IPS-NIHi11 (cell line): ENCODE results near the gene SMARCB1.

Experiments used
- DNase-seq: peaks from one replicate; pipeline ENCODE4 v3.0.0; 2012; ENCODE audit warnings: mixed read lengths, low spot score

Gene SMARCB1

DNA sequence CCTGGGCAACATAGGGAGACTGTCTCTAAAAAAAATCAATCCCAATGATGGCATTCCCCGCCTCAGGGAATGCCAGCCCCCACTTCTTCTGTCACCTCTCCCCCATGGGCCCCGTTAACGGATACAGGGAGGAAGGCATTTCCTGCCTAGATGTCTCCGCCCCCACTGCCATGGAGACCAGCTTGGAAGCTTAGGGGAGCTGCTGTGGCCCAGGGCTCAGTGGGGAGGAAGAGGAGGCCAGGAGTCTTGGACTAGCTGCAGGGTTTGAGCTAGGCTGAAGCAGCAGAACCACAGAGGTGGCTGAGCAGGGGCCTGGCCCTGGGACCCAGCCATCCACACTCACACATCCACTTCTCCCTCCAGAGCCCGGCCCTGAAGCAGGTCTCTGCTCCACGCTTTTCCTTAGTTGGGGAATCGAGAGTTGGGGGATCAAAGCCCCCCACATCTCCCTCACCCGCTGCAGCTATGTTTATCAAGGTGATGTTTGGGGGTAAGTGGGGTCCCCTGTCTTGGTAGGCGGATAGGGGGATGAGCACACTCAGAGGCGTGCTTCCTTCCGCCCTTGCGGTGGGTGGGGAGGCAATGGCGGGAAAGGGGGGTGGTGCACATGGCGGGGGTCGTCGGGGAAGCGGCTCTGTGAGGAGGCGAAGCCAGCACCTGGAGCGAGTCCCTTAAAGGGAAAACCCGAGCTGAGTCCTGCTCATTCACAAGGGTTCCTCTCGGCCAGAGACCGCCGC, 23.8 kb upstream of the SMARCB1 start, which contains the start of gene C22orf15:
Gene C22orf15 (plus strand): TSS at position 149 of the 737 bp plus-strand sequence. CDS start 317 bp downstream, at position 466.
- DNase-seq: peak; percentile 57

DNA sequence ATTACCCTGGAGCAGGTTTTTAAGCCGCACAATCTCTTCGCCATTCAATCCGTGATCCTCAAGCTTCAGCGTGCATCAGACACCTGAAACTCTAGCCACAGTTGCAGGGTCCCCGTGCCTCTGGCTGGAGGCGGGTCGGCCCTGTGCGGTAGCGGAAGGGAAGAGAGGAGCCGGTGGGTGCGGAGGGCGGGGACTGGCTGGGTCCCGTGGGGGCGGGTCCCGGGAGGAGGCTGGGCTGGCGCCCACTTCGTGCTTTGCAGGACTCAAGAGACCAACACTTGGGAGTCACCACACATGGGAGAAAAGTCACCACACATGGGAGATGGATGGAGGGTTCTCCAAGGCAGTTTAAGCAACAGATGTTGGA, 23.2 kb upstream of the SMARCB1 start:
- DNase-seq: no peak

DNA sequence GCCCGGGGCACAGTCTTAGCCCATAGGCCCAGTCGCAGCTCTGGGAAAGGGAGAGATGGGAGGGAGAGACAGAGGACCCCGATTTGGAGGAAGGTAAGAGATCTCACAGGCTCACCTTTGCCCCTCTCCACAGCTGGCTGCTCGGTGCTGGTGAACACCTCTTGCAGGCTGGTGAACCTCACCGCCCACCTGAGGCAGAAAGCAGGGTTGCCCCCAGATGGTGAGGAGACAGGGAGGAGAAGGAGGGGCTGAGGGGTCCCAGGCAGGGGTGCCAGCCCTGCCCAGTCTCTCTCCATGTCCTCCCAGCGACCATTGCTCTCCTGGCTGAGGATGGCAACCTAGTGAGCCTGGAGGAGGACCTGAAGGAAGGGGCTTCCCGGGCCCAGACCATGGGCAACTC, 22.8 kb upstream of the SMARCB1 start:
- DNase-seq: no peak

DNA sequence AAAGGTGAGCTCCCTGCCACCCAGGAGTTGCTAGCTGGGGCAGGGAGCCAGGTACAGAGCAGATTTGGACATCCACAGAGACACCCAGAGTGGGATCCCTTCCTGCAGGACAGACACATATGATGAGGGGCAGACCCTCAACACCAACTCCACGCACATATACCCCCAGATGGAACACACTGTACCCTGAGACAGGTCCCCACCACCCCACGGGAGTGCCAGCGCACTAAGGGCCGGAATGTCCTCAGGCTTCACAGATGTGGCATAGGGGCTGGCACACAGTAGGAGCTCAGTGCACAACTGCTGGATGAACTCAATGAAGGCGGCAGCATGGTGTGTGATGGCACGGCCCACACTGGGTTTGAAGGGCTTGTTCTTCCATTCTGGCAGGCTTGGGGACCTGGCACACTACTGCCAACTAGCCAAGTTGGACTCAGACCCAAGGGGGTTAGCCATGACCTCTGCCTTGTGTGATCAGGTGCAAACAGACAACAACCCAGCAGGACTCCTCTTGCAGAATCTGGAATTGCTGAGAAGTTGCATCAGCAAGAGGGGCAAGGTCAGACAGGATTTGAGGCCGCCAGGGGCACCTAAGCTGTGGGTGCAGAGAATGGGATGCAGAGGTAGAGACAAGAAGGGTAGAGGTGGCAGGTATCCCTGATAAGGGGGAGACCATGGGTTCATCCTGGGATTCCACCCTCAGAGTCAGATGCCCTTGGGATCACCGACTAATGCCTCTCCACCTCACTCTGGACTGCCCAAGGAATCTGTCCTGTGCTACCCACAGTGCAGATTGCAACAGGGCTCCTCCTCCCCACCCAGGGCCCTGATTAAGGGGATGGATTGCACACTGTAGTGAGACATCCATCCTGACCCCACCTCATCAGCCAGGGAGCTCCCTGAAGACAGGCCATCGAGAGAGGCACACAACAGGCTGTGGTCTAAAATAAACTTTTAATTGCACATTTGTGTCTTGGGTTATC, 21.6 kb upstream of the SMARCB1 start:
- no peak for DNase-seq

DNA sequence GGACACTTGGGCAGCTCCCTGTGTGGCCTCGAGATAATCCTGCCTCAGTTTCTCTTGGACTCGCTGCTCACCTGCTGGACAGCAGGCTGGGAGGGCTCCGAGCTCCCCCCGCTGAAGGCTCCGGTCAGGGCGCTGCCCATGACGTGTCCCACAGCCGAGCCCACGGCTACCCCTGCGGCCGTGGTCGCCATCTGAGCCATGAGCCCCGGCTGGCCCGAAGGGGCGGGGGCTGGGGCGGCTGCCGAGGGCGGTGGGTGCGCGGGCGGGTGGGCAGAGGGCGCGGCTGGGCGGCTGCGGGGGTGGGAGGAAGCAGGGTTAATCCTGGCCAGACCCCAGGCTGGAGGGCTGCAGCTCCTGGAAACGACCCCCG, 19.5 kb upstream of the SMARCB1 start:
- no peak for DNase-seq

DNA sequence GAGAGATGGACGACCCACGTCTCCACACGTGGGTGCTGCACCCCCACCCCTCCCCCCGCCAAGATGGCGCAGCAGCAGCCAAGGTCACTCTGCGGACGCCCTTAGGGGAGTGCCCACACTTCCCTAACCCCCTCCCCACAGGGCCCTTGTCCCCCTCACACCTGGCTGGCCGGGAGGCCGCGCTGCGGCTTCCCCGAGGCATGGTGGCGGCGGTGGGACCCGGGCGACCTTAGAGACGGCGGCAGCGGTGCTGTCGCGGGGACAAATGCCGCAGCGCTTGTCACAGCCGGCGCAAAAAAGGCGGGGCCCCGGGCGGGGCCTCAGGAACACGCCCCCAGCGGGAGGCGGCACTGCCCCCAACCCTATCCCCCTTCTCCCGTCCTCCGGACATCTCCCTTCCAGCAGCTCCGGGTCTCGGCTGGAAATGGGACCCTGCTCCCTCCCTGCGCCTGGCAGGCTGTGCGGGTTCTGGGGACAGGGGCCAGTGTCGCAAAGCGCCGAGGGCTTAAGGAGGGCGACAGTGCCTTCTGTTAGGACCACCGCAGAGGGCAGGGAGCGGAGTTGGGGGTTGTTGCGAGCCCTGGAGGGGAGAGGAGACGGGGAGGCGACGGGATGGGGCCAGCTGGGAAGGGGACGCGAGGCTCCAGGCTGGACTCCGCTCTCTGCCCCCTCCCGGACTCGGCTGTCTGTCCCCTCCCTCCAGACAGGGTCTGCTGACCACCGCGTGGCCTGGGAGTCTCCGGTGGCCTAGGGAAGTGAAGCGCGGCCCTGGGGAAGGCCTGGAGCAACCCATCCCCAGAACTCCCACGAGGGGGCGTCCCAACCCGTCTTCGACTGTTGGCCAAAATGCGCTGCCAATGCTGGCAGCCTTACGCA, 18.9 kb upstream of the SMARCB1 start, which contains the start of gene CHCHD10:
Gene CHCHD10 (minus strand): TSS at position 300 of the 876 bp plus-strand sequence. CDS start 98 bp downstream, at position 202.
- peak; percentile 83 for DNase-seq

DNA sequence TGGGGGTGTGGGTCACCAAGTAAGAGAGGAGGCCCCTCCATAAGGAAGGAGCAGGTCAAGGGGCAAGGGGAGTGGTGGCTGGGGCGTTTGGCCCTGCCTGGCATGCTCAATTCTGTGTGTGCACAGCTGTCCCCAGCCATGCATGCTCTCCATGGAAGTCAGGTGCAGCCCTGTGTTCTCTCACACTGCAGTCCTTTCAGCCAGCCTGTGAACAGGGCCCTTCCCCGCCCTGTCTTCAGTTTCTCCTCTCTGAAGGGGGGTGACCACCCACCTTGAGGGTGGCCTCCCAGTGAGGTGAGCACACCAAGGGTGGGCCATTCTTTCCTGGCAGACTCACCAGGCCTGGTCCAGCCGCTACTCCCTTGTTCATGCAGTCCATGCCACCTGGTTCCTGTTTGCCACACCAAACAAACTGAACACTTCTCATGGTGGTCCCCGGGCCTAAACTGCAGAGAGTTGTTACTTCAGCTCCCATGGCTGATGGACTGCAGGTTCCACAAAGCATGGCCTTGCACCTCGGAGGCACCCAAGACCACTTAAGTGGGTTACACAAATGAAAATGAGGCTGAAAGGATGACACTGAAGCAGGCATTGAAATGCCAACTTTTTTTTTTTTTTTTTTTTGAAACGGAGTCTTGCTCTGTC, 17.3 kb upstream of the SMARCB1 start:
- no peak for DNase-seq

DNA sequence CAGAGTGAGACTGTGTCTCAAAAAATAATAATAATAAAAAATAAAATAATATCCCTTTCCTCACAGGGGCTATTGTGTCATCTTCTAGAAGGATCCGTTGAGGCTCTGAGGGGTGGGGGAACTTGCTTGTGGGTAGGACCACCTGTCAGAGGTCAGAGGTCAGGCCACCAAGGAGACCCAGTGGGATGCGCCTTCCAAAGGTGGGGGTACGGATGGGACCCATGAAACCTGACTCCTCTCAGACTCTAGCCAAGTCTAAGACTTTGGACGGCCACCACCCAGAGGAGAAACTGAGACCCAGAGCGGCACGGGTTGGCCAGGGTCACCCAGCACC, 14.5 kb upstream of the SMARCB1 start:
- DNase-seq: no peak

DNA sequence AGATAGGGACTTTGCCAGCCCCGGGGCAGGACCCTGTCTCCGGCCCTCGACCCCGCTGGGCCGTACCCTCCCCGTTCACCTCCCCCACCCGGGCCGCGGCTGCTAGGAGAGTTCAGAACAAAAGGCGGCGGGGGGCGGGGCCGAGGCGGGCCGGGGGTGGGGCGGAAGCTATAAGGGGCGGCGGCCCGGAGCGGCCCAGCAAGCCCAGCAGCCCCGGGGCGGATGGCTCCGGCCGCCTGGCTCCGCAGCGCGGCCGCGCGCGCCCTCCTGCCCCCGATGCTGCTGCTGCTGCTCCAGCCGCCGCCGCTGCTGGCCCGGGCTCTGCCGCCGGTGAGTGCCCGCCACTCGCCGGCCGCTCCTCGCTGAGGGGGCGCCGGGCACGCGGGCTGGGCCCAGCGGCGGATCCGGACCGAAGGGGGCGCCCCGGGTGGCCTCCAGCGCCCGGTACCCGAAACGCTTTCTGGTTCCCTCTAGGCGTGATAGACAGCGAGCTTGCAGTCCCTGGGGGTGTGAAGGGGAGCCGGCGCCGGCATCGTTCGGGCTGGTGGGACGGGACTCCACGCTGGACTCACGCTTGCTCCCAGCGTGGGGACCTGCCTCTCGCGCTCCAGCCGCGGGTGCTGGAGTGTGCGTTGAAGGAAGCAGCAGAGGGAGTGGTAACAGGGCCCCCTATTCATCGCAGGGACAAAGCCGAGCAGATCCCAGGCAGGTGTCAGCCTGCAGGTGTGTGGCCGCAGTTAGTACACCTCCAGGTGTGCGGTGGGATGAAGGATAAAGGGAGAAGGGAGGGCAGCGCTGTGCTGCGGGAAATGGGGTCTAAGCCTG, 13.9 kb upstream of the SMARCB1 start, which contains the start of gene MMP11:
Gene MMP11 (plus strand): TSS at position 201 of the 825 bp plus-strand sequence. CDS start 22 bp downstream, at position 223.
- DNase-seq: peak; percentile 86

DNA sequence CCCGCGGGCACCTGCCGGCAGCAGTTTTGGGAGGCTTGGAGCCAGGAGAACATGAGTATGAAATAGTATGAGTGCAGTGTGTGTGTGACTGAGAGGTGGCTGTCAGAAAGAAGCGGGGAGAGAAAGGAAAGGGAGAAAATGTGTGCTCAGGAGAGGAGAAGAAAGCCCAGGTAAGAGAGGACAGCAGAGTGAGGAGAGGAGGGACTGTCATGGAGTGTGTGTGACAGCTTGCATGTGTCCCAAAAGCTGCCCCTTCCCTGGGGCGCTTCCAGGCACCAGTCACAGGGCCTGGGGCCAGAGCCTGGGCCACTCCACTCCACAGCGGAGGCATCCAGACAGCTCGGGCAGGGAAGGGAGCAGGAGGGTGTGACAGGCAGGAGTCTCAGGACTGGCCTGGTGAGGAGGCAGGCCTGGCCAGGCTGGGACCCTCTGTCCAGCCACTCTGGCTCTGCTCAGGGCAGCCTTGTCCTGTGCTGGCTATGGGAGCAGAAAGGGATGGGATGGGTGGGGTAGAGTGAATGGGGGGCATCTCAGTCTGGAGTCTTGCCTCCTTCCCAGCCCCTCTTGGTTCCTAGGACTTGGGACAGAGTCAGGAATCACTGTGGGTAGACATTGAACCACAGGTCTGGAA, 13.2 kb upstream of the SMARCB1 start:
- no peak for DNase-seq

DNA sequence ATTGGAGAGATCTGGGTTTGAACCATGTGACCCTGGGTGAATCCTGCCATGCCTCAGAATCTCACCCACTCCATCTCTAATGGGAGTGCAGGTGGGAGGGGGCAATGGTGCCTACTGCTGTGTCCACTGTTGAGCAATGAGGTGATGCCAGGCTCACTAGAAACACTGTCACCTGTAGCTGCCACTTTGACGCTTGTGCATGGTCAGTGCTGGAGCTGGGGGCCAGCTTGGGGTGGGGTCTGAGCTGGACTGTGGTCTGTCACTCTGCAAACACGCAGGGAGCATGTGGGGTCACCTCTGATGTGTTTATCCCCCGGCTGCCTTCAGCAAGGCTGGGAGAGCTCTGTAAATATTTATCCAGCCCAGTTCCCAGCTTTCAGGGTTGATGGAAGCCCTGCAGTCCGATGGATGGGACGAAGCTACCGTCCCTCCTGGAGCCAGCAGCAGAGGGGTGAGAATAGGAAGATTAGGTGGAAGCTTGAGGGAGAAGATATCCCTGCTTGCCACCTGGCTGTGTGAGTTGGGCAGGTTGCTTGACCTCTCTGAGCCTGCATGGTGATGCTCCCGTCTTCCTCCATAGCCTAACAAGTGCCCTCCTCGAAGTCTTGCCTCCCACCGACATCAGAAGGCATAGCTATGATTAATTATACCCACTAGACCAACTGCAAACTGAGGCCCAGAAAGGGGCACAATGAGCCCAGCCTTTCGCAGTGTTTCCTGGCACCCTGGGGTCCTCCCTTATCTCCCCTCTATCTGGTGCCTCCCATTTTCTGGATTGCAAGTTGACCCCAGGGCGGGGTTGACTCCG, 12.4 kb upstream of the SMARCB1 start:
- no peak for DNase-seq

DNA sequence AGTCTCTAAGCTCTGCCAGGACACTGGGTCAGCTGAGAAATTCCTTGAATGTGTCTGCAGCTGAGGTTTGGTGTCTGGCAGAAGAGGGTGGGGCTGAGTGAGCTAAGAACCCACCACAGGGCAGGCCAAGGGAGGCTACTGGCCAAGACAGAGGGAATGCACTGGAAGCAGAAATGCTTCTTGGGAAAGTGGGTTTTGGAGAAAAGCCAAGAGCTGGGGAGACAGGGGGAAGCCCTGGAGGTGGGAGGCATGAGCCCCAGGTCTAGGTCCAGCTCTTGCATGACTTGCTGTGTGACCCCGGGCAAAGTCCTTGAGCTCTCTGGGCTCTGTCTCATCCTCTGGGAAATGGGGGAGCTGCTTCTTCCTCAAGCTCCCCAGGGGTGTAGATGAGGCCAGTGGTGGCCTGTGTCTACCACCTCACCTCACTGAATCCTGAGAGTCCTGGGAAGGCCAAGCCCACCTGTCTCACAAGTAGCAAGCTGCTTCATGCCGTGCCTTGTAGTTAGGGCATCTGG, 11.8 kb upstream of the SMARCB1 start:
- DNase-seq: no peak

DNA sequence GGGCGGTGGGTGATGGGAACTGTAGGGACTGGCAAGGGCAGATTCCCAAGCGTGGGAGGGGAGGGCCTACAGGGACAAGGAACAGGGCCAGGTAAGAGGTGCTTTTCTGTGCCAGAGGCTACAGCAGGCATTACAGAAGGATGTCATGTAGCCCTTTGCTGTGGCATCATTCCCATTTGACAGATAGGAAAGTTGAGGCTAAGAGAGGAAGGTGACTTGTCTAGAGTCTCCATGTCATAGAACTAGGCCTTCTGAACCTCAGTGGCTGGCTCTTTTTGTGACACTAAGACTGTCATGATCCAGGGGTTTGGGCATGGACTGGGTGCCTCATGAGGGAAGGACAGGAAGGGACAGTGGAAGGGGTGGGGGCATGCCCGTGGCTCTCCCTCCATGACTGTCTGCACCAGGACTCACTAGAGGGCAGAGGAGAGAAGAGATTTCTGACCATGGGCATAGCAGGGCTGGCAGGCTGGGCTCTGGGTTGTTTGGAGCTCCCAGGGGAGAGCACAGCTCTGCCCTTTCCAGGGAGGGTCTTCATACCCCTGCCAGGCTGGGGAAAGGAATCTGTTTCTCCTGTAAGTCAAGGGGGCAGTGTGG, 10.9 kb upstream of the SMARCB1 start:
- DNase-seq: no peak

DNA sequence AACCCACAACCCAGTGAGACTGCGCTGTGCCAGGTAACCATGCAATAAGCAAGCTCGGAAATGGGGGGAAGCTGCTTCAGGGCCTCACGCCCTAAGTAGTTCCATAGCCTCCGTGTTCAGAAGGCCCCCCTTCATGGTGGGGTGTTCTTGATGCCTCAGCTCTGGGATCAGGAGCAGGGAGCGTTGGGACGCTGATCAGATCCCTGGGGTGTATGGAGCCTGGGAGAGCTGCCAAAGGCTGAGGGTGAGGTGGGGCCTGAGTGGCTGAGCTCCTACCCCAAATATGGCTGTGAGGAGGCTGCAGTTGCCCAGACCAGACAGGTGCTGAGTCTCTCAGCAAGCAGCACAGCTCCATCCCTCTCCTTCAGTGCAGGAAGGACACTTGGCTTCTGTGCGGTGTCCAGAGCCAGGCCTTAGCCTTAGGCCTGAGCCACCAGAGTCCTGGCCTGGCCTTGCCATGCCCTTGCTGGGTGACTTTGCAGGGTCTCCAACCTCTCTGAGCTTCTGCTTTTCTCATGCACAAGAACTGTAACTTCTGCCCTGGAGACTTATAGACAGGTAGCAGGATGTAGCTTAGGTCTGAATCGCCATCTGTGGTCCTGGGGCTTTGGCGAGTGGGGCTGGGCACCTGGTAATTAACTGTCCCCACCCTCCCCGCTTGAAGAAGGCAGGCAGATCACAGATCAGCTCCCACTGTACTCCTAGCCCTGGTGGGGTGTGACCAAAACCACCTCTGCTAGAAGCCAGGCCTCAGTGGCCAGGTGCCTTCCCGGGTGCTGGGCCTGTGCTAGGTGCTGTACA, 8.8 kb upstream of the SMARCB1 start:
- DNase-seq: no peak

DNA sequence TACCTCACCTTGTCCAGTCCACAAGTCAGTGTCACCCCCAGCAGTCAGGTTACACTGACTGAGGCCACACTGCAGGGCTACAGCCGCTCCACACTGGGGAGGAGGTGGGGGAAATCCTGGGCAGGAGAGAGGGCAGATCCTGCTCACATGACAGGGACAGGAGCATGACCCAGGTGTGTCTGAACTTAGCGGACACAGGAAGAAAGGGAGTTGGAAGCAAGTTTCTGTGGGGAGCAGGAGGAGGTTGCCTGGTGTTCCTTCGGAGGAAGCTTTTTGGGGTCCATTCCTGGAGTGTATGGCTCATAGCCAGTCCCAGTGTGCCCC, 8.2 kb upstream of the SMARCB1 start:
- DNase-seq: no peak

DNA sequence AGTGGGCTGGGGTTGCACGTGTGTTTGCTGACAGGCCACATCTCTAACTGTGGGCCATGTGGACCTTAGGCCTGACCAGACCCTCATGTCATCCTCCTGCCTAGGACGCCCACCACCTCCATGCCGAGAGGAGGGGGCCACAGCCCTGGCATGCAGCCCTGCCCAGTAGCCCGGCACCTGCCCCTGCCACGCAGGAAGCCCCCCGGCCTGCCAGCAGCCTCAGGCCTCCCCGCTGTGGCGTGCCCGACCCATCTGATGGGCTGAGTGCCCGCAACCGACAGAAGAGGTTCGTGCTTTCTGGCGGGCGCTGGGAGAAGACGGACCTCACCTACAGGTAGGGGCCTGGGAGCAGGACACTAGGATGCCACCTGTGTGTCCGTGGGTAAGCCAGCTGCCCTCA, 7.7 kb upstream of the SMARCB1 start:
- DNase-seq: no peak

DNA sequence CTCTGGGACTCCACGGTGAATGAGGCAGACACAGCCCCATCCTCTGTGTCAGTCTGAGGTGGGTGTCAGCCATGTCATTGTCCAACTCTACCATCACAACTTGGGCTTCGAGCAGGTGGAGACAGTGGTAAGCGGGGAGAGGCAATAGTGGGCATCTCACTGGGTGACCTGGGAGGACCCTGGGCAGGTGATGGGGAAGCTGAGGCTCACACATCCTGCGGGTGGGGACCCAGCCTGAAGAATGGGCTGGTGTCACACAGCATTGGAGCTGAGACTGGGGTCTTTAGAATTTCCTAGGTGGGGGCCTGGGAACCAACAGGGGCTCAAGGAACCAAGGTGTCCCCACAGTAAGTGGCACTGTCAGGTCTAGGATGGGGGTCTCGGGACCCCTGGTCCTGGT, 7.0 kb upstream of the SMARCB1 start:
- no peak for DNase-seq
